Hepatocyte (in vitro differentiated cells): ENCODE measurements around the gene PHACTR1.

Experiments used
- CTCF ChIP-seq: fragments of 200-600 bp; sonication (generic); IDR thresholded peaks from 2 replicates; pipeline ENCODE4 v1.5.1; 2016; ENCODE audit warnings: antibody characterized with exemption, mild to moderate bottlenecking; ENCODE audit not compliant: poor library complexity
- EZH2 ChIP-seq: fragments of 200-600 bp; sonication (generic); IDR thresholded peaks from 2 replicates; pipeline ENCODE4 v1.6.1; 2016; ENCODE audit warnings: antibody characterized with exemption, mild to moderate bottlenecking, borderline replicate concordance
- EZH2phosphoT487 ChIP-seq: fragments of 200-600 bp; sonication (generic); IDR thresholded peaks from one replicate; pipeline ENCODE4 v1.6.1; 2018; ENCODE audit warnings: antibody characterized with exemption, mild to moderate bottlenecking, low read depth, moderate library complexity; ENCODE audit not compliant: unreplicated experiment, severe bottlenecking

- TF ChIP-seq CTCF (no peak), EZH2phosphoT487 (no peak), EZH2 (no peak)
Measured at GRCh38 chr6:12955956-12956355, 239.4 kb downstream of the PHACTR1 start.
